ENCODE data around the gene ZNF474.
A peak's percentile ranks its signal among the peaks of the same experiment; 100 is the strongest.

The ZNF474 gene

DNA sequence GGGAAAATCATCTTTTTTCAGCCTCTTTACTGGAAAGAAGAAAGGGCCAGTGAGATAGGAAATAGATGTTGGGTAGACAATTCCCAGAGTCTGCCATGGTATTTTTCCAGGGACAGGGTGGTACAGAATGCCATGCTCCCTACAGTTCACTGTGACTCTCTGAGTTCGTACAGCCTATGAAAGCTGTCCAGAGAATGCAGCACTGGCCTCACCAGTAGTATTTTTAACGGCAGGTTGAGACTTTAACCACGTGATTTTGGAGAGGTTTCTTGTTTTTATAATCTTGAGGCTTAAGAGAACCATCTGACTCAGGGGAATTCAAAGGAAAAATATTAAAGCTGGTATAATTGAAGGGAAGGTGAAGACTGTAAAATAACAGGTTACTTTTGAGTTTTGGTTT is 10.1 kb upstream of the ZNF474 start:
- peak; percentile 22 to 78 for DNase-seq

- DNase-seq = no peak
Measured at GRCh38 chr5:122120493-122120892, 8.9 kb upstream of the ZNF474 start.

- DNase-seq = no peak
Measured at GRCh38 chr5:122120957-122121356, 8.4 kb upstream of the ZNF474 start.

DNA sequence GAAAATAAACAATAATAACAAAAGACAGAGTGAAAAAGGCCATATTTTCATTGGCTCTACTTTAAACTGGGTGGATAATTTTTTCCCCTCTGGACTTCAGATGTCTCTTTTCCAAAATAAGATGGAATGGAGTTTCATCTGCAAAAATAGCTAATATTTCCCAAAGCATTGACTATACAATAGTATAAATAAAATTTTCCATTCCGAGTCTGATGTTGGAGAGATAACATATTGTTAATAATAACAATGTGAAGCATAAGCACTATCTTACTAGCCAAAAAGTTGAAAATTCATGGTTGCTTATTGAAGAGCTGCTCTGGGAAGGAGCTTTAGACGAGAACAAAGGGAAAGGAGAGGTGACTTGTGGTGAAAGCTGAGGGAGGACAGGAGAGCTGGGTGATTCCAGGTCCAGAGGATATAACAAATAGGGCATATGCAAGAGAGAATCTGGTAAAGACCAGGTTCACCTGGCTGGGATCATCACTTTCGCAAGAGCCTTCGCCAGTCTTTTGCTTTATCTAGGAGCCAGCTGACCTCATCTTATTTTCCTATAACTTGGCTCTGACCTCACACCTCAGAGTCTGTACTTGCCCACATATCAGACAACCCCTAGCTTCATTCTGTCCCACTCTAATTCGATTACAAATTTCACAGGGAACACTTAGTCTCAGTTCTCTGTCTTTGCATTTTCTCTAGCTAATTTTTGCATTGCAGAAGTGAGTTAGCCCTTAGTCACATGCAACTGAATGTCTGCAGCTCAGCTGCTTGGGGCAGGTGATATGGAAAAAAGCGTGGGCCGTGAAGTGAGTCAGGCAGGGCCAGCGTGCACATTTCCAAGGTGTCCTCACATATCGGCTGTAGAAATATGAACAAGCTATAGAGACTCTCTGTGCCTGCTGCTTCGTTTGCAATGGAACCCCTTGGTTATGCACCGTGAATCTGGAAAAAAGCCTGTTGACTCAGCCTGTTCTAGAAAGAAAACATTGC is 7.6 kb upstream of the ZNF474 start:
- DNase-seq = no peak

GRCh38 chr5:122124766-122125165 is 4.6 kb upstream of the ZNF474 start:
- DNase-seq = no peak

GRCh38 chr5:122126177-122126755 is 3.1 kb upstream of the ZNF474 start:
- no peak for DNase-seq

DNA sequence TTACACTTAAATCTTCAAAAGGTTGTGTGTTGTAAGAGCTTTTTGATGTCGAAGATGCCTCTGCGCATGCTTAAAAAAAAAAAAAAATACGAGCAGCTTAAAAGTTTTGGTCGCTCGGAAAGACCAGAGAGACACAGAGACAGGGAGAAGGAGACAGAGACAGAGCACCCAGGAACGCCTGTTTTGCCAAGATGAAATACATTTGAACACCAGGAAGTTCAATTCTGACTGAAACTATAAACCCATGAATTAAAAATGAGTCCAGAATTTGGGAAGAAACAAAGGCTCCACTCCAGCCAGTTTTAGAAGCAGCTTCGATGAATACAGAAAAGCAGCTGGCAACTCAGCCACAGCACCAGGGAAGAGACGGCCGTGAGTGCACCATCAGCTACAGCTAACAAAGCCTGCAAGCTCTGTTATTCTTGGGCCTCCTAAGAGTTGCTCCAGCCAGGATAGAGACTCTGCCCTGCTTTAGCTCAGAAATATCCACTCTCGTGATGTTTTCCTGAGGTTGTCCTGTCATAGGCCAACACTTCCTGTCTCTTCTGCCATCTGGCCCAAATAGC is 2.5 kb upstream of the ZNF474 start:
- no peak for DNase-seq

GRCh38 chr5:122130152-122130551 is 806 bp downstream of the ZNF474 start:
- no peak for DNase-seq

- no peak for DNase-seq
Measured at GRCh38 chr5:122137702-122138101, 8.4 kb downstream of the ZNF474 start.

GRCh38 chr5:122138356-122138755 is 9.0 kb downstream of the ZNF474 start:
- no peak for DNase-seq

DNA sequence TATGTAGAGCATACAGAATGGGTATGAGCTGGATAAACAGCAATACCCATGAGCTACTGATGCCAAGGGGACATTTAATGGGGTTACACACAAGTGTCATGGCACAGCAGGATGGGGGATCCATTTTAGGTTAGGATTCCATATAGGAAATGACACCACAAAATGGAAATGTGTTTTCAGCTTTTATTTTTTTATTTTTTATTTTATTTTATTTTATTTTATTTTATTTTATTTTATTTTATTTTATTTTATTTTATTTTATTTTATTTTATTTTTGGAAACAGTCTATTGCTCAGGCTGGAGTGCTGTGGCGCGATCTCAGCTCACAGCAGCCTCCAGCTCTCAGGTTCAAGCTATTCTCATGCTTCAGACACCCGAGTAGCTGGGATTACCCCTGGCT is 11.6 kb downstream of the ZNF474 start:
- no peak for DNase-seq

GRCh38 chr5:122141751-122142150 is 12.4 kb downstream of the ZNF474 start:
- DNase-seq = no peak

DNA sequence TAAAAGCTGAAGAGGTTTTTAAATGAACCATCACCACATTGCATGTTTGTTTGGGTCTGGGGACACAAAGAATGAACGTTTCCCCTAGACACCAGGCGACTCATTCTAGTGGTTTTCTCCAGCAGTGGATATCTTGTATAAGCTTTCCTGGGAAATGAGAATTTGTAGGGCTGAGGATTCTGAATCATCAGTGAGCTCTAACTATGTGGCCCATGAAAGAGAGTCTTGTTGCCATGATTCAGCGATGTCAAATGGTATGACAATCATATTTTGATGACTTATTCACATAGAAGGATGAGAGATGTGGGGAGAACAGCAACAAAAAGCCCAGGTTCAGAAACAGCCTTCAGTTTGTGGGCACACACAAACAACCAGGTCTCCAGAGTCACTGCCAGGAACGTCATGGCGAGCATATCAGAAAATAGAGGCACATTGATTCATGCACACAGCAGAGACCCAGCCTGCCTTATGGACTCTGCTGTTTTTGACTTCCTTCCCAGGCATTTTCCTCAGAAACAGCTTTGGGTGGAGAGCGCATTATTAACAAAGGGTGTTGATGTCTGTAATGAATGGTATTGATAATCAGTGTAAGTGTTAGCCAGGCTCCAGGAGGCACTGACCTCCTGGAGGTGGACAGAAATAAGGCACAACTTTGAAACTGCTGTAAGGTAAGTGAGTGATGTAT is 13.3 kb downstream of the ZNF474 start:
- no peak for DNase-seq

- DNase-seq = no peak
Measured at GRCh38 chr5:122144236-122144635, 14.9 kb downstream of the ZNF474 start.

DNA sequence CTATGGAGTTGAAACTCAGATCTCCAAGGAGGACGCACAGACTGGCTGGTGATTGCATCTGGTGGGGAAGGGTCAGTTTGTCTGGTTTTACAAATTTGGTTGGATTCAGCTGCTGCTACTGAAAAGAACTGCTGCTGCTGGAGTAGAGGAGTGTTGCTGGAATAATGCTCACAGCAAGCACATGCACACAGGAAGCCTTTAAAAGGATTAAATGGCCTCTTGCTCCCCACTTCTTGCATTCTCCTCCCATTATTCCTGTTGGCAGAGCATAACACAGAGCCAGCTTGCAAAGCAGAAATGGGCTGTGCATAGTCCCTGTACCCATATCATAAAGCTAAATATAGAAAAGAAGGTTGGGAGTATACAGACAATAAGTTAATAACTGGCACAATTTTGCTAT is 16.6 kb downstream of the ZNF474 start:
- peak in 1 of 2 experiments; percentile 19 for DNase-seq

DNA sequence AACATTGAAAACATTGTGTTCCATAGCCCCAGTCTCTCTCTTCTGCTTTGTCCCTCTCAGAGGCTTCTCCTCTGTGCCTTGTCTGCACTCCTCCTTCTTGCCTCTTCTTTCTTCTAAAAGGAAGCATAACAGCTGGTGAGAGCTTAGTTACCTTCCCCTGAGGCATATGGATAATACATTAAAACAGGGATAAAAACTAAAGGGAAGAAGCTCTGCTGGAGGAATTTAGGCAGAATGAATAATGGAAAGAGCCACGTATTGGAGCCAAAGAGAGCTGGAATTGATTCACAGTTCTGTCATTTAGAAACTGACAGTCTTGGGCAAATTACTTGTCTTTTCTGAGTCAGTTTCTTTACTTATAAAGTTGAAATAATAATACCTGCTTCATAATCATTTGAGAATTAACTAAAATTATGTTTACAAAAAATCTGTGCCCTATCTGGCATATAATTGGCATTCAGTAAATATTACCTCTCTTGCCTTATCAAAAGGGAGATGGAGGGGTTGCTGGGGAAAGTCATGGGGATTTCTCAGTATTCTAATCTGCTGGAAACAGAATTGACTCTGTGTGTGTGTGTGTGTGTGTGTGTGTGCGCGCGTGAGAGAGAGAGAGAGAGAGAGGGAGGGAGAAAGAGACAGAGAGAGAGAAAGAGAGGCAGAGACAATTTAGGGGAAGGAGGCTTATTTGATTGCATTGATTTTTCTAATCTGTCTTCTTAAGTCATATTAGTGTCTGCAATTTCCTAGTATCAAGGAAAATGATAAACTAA is 20.2 kb downstream of the ZNF474 start:
- peak in 1 of 2 experiments; percentile 70 for DNase-seq

GRCh38 chr5:122150215-122150614 is 20.9 kb downstream of the ZNF474 start:
- DNase-seq = peak in 1 of 2 experiments; percentile 6

DNA sequence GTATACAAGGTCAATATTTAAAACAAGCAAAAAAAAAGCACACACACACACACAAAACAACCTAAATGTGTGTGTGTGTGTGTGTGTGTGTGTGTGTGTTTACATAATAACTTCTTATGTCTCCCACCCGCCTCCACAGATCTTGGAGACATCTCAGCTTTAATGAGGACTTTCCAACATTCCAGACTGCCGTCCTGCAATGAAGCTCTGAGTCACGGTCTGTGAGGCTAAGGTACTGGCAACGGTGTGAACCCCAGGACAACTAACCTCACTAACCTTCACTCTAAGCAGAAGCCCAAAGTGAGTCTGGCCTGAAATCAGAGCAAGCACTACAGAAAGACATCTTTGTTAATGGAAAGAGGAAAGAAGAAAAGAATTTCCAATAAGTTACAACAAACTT is 22.3 kb downstream of the ZNF474 start:
- no peak for DNase-seq

DNA sequence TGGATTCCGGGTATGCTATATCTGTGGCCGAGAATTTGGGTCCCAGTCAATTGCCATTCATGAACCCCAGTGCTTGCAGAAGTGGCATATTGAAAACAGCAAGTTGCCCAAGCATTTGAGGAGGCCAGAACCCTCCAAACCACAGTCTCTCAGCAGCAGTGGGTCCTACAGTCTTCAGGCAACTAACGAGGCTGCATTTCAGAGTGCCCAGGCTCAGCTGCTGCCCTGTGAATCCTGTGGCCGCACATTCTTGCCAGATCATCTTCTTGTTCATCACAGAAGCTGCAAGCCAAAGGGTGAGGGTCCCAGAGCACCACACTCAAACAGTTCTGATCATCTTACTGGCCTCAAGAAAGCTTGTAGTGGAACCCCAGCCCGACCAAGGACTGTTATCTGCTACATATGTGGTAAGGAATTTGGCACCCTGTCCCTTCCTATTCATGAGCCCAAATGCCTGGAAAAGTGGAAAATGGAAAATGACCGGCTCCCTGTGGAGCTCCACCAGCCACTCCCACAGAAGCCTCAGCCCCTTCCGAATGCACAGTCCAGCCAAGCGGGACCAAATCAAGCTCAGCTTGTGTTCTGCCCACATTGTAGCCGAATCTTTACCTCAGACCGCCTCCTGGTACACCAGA is 23.0 kb downstream of the ZNF474 start:
- DNase-seq = no peak

GRCh38 chr5:122153230-122153629 is 23.9 kb downstream of the ZNF474 start:
- DNase-seq = no peak

DNA sequence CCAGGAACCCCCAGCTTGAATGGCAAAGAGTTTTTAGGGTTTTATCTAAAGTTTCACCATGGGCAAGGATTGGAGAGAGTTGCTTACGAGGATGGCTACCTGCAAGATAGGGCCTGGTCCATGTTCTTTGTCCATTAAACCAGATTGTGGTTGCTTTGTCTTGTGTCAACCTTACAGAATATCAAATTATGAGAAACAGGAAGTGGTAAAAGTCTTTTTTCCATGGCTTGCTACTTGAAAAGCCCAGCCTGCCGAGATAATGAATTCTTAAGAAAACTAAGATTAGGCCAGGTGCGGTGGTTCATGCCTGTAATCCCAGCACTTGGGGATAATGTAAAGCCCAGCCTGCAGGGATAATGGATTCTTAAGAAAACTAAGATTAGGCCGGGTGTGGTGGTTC is 24.4 kb downstream of the ZNF474 start:
- no peak for DNase-seq

DNA sequence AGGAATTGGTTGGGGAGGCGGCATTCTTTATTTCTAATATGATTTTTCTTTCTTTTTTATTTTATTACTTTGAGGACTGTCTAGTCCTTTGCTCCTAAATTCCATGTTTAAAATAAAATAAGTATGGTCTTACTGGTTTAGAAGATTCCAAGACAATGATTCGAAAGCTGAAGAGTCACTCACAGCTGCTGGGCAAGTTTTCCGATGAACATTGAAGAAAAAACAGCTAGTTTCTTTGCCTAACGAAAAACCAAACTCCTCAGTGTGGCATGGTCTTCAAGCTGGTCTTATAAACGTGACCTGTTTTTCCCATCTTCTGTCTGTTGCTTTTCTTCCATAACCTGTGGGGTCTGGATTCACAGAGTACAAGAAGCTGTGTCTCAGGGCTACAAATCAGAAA is 25.1 kb downstream of the ZNF474 start:
- no peak for DNase-seq
